ENCODE results near the gene ACBD6. TPM values are rescaled to one million over a fixed set of nuclear protein-coding genes. Genes with fewer than 3 reads are reported as not detected.

The ACBD6 gene
- total and polyA plus RNA-seq, 2 experiments from 2014 or later, result 27.3 to 44.2 TPM

DNA sequence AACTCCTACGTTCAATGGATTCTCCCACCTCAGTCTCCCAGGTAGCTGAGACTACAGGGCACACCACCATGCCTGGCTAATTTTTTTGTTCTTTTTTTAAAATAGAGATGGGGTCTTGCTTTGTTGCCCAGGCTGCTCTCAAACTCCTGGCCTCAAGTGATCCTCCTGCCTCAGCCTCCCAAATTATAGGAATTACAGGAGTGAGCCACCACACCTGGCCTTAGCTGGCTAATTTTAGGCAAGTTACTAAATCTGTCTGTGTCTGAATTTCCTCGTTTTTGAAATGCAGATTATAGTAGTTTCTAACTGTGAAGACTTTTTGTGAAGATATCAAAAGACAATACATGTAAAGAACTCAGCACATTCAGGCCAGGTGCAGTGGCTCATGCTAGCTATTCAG, 13.7 kb downstream of the ACBD6 start:
- Histone ChIP-seq H3K4me3 (no peak overlapping the region), H3K36me3 (ENCODE audit: low read depth) (peaks cover 6% of the 10 kb centered on the region; the same call in 1 of the 2 replicates), H2AFZ (no peak overlapping the region), H4K20me1 (ENCODE audit: insufficient read depth) (no peaks in the 10 kb centered on the region), H3K9me2 (ENCODE audit: insufficient read depth) (no peaks in the 10 kb centered on the region), H3K4me2 (ENCODE audit: unreplicated experiment) (no peak overlapping the region), H3F3A (ENCODE audit: insufficient read depth) (no peaks in the 10 kb centered on the region), H3K27me3 (replicated peaks; ENCODE audit: insufficient read depth) (no peaks in the 10 kb centered on the region), H3K4me1 (ENCODE audit: insufficient read depth) (no peaks in the 10 kb centered on the region; the same call in 1 of the 2 replicates), H3K27ac (no peak overlapping the region), H3K9me3 (ENCODE audit: low read depth) (no peaks in the 10 kb centered on the region), H3K9ac (no peak overlapping the region), H3K79me2 (ENCODE audit: insufficient read depth) (peaks cover 24% of the 10 kb centered on the region; the same call in 1 of the 2 replicates)
- DNase-seq, result no peak
- TF ChIP-seq EZH2phosphoT487 (IDR thresholded peaks at IDR 0.05; ENCODE audit: insufficient read depth, low read depth) (no peak), EZH2 (IDR thresholded peaks at IDR 0.05; ENCODE audit: insufficient read depth, poor library complexity, severe bottlenecking) (no peak)
- 93 to 98% methylated on average over 2 of the region's 2 CpGs for WGBS, 2 experiments (ENCODE audit: low coverage in 1 of 2, low lambda C conversion rate in 2 of 2, missing lambda C conversion rate in 2 of 2)
- in situ Hi-C loops (cut with MboI), result no loop called here

DNA sequence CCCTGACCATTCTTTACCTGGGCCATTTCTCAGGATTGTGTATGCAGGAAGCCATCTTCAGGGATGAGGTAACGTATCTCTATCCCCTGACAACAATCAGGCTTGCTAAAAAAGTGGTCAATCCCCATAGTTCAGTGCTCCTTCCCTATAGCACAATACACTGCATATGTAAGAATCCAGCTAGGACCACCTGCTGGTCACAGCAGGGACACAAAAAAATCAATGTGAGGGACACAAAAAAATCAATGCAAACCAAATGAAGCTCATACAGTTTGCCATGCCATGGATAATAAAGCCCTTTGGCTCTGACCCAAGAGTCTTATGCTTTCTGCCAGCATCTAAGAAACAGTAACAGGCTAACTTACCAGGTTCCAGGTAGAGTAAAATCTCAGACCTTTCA, 16.3 kb downstream of the ACBD6 start:
- Histone ChIP-seq H3K27ac (no peak overlapping the region), H3K36me3 (ENCODE audit: low read depth) (peaks cover 6% of the 10 kb centered on the region; the same call in 1 of the 2 replicates)
- in situ Hi-C loops (cut with MboI), result no loop called here

DNA sequence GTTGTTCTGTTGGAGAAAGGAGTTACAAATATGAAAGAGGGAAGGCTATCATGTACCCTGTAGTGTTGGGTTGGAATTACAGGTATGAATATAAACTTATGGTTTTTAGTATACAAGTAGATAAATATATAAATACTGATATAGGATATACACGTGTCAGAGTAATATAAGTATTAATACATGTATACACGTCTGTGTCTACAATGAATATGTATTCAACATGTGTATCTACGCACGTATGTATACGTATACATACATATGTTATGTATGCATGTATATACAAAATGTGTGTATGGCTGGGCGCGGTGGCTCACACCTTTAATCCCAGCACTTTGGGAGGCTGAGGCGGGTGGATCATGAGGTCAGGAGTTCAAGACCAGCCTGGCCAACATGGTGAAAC, 17.9 kb downstream of the ACBD6 start:
- H3K27ac ChIP-seq, result no peak overlapping the region
- H4K20me1 ChIP-seq (ENCODE audit: insufficient read depth), result no peaks in the 10 kb centered on the region
- H3F3A ChIP-seq (ENCODE audit: insufficient read depth), result no peaks in the 10 kb centered on the region
- peaks cover 13% of the 10 kb centered on the region; the same call in 1 of the 2 replicates for H3K79me2 ChIP-seq (ENCODE audit: insufficient read depth)
- H2AFZ ChIP-seq, result no peak overlapping the region
- H3K9ac ChIP-seq, result no peak overlapping the region
- no peaks in the 10 kb centered on the region for H3K9me3 ChIP-seq (ENCODE audit: low read depth)
- H3K27me3 ChIP-seq (replicated peaks; ENCODE audit: insufficient read depth), result no peaks in the 10 kb centered on the region
- DNase-seq, result no peak
- no peak overlapping the region for H3K4me2 ChIP-seq (ENCODE audit: unreplicated experiment)
- H3K36me3 ChIP-seq (ENCODE audit: low read depth), result peaks cover 6% of the 10 kb centered on the region; the same call in 1 of the 2 replicates
- H3K4me1 ChIP-seq (ENCODE audit: insufficient read depth), result no peaks in the 10 kb centered on the region
- H3K4me3 ChIP-seq, result no peak overlapping the region
- WGBS, 2 experiments (ENCODE audit: low coverage in 1 of 2, low lambda C conversion rate in 2 of 2, missing lambda C conversion rate in 2 of 2), result 96 to 98% methylated on average over 8 of the region's 8 CpGs
- TF ChIP-seq EZH2phosphoT487 (IDR thresholded peaks at IDR 0.05; ENCODE audit: insufficient read depth, low read depth) (no peak), EZH2 (IDR thresholded peaks at IDR 0.05; ENCODE audit: insufficient read depth, poor library complexity, severe bottlenecking) (no peak)
- H3K9me2 ChIP-seq (ENCODE audit: insufficient read depth), result no peaks in the 10 kb centered on the region
- in situ Hi-C loops (cut with MboI), result no loop called here

More for the DNA sequence above, 16.3 kb downstream of the ACBD6 start:
- H3K9ac ChIP-seq, result no peak overlapping the region
- no peaks in the 10 kb centered on the region for H3F3A ChIP-seq (ENCODE audit: insufficient read depth)
- peaks cover 13% of the 10 kb centered on the region; the same call in 1 of the 2 replicates for H3K79me2 ChIP-seq (ENCODE audit: insufficient read depth)
- 92% methylated on average over 1 of the region's 1 CpG for WGBS, 2 experiments (ENCODE audit: low coverage in 1 of 2, low lambda C conversion rate in 2 of 2, missing lambda C conversion rate in 2 of 2)
- no peaks in the 10 kb centered on the region for H3K9me3 ChIP-seq (ENCODE audit: low read depth)
- no peak for TF ChIP-seq EZH2 (IDR thresholded peaks at IDR 0.05; ENCODE audit: insufficient read depth, poor library complexity, severe bottlenecking)
- TF ChIP-seq EZH2phosphoT487 (IDR thresholded peaks at IDR 0.05; ENCODE audit: insufficient read depth, low read depth), result no peak
- no peak for DNase-seq
- no peaks in the 10 kb centered on the region for H3K27me3 ChIP-seq (replicated peaks; ENCODE audit: insufficient read depth)
- H3K4me1 ChIP-seq (ENCODE audit: insufficient read depth), result no peaks in the 10 kb centered on the region
- H2AFZ ChIP-seq, result no peak overlapping the region
- no peak overlapping the region for H3K4me2 ChIP-seq (ENCODE audit: unreplicated experiment)
- no peaks in the 10 kb centered on the region for H4K20me1 ChIP-seq (ENCODE audit: insufficient read depth)
- no peak overlapping the region for H3K4me3 ChIP-seq
- no peaks in the 10 kb centered on the region for H3K9me2 ChIP-seq (ENCODE audit: insufficient read depth)

DNA sequence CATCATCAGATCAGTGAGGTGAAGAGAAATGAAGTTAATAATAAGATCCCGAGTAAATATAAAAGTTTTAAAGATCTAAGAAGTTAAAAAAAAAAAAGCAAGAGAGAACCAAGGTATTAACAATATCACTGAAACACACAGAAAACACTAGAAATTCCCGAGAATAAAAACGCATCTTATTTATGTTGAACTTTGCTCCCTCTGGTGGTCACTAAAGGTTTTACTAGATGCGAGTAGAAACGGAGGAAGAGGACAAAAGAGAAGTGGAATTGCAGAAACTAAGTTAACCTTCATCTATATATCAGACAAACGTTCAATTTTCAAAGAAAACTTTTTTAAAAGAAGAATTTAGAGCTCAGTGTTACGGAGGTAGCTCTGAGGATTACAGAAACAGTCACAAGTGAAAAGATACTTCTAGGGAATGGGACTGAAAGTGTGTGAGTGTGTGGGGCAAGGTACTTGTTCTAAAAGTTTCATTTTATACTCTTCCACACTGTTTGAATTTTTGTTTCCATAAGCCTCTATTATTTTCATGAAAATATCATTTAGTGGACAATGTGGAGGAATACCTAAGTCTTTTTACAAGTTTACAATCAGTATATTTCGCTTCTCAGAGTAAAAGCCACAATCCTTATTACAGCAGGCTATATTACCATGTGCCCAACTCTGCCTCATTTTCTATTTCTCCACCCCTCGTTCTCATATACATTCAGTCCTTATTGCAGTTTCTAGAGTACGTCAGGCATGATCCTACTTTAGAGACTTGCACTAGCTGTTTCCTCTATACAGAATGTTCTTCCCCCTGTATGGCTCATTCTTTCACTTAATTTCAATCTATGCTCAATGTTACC, 19.7 kb downstream of the ACBD6 start:
- H3K27ac ChIP-seq, result no peak overlapping the region
- TF ChIP-seq EZH2phosphoT487 (IDR thresholded peaks at IDR 0.05; ENCODE audit: insufficient read depth, low read depth) (no peak), EZH2 (IDR thresholded peaks at IDR 0.05; ENCODE audit: insufficient read depth, poor library complexity, severe bottlenecking) (no peak)
- peak overlapping the region; percentile 57 for H2AFZ ChIP-seq
- no peaks in the 10 kb centered on the region for H3K27me3 ChIP-seq (replicated peaks; ENCODE audit: insufficient read depth)
- in situ Hi-C loops (cut with MboI), result no loop called here
- no peaks in the 10 kb centered on the region for H3F3A ChIP-seq (ENCODE audit: insufficient read depth)
- H3K36me3 ChIP-seq (ENCODE audit: low read depth), result peaks cover 12% of the 10 kb centered on the region; the same call in 1 of the 2 replicates
- no peak overlapping the region for H3K9ac ChIP-seq
- 18% methylated on average over 10 of the region's 10 CpGs for WGBS, 2 experiments (ENCODE audit: low coverage in 1 of 2, low lambda C conversion rate in 2 of 2, missing lambda C conversion rate in 2 of 2)
- H4K20me1 ChIP-seq (ENCODE audit: insufficient read depth), result no peaks in the 10 kb centered on the region
- H3K79me2 ChIP-seq (ENCODE audit: insufficient read depth), result 0 out of 2 replicates have a peak, but pooled peaks cover 2% of the 10 kb centered on the region
- peak overlapping the region; percentile 23; the same call in 1 of the 2 replicates for H3K4me3 ChIP-seq
- peak; percentile 74 for DNase-seq
- H3K4me2 ChIP-seq (ENCODE audit: unreplicated experiment), result peak overlapping the region; percentile 38
- no peaks in the 10 kb centered on the region for H3K9me2 ChIP-seq (ENCODE audit: insufficient read depth)
- no peaks in the 10 kb centered on the region for H3K4me1 ChIP-seq (ENCODE audit: insufficient read depth)
- H3K9me3 ChIP-seq (ENCODE audit: low read depth), result no peaks in the 10 kb centered on the region

Measured in GM23248 (cell line).